ENCODE measurements around the gene COX7B. TPM values are rescaled to one million over a fixed set of nuclear protein-coding genes. Genes with fewer than 3 reads are reported as not detected.
A peak's percentile ranks its signal among the peaks of the same experiment; 100 is the strongest.

Gene COX7B
- total and polyA plus RNA-seq, 10 of the 15 experiments (the other 5 are each of a cell fraction or from before 2014, with no cell fraction given) = 331 to 2,070 (median 987) TPM

DNA sequence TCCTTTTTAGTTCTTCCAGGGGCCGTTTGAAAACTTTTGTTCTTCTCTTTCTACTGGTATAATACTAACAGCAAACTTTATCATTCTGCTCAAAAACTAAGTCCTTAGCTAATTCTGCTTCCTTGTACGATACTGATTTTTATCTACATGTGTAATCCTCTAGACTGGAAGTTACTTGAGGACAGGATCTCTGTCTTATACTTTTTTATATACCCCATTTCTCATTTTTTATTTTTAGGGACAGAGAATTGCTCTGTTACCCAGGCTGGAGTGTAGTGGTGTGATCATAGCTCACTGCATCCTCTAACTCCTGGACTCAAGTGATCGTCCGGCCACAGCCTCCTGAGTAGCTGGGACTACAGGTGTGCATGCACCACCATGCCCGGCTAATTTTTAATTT lies 2.2 kb downstream of the COX7B start:
- ATAC-seq = no peak
- H3K4me2 ChIP-seq (ENCODE audit: control insufficient read depth, insufficient read depth) = peak overlapping the region; percentile 33; the same call in 1 of the 2 replicates
- POLR2A ChIA-PET = interaction anchor here (1.0 to 1.7 kb wide), 4 partner anchors 9 to 172 kb away, joined by 3 to 4 read pairs (median 3); partner anchors contain the start of gene ATP7A
- 66% methylated on average over 5 of the region's 5 CpGs for WGBS (ENCODE audit: insufficient coverage, insufficient replicate concordance, low lambda C conversion rate, missing lambda C conversion rate)
- CTCF ChIA-PET = interaction anchor here (3.2 to 3.8 kb wide), 3 partner anchors 8 to 123 kb away, joined by 21 to 30 read pairs (median 24); partner anchors contain the start of gene ATP7A
- no peak overlapping the region for H2AFZ ChIP-seq (ENCODE audit: control insufficient read depth, low read depth, low read length)
- no peaks in the 10 kb centered on the region; the same call in 2 of the 3 replicates for H3K9me3 ChIP-seq (replicated peaks; ENCODE audit: control insufficient read depth, insufficient read depth, low read length)
- SMC1A ChIA-PET (ENCODE audit: uncharacterized antibody, unreplicated experiment) = interaction anchor here (1.1 to 1.7 kb wide), 2 partner anchors 12 to 128 kb away, joined by 3 to 6 read pairs; no protein-coding TSS in a partner anchor
- RAD21 ChIA-PET (ENCODE audit: unreplicated experiment) = interaction anchor here (1.0 to 2.9 kb wide), 3 partner anchors 8 to 128 kb away, joined by 6 to 31 read pairs (median 11); partner anchors contain the start of gene ATP7A
- H3K4me3 ChIP-seq = peak overlapping the region; percentile 44; the same call in 1 of the 2 replicates
- in situ Hi-C loops (cut with MboI) = loop anchor here (10.0 kb wide), 1 partner anchor 123 kb away; no protein-coding TSS in a partner anchor
- H3K79me2 ChIP-seq (ENCODE audit: control insufficient read depth, insufficient read depth, low read length) = peaks cover 34% of the 10 kb centered on the region
- no peak overlapping the region for H3K9ac ChIP-seq (ENCODE audit: control insufficient read depth, insufficient read depth, low read length)
- H3K4me1 ChIP-seq (ENCODE audit: control insufficient read depth, insufficient read depth, low read length) = no peaks in the 10 kb centered on the region
- no peak for FAIRE-seq
- DNase-seq (ENCODE audit: low read depth, low spot score) = no peak
- no peak overlapping the region for H3K27ac ChIP-seq (ENCODE audit: control insufficient read depth, insufficient read depth)
- no peaks in the 10 kb centered on the region; a peak in 1 of 4 replicates for H3K36me3 ChIP-seq (ENCODE audit: control insufficient read depth in 2 of 2, insufficient read depth in 2 of 2, low read length in 1 of 2)
- BruUV-seq (replicated peaks) = no TSS peak
- intact Hi-C loops (cut with micrococcal nuclease; ENCODE audit: unreplicated experiment) = no loop called here
- no peaks in the 10 kb centered on the region for H3K27me3 ChIP-seq (replicated peaks in 1 of 2; ENCODE audit: control insufficient read depth in 2 of 2, insufficient read depth in 2 of 2, low read length in 1 of 2)
- H4K20me1 ChIP-seq (ENCODE audit: control insufficient read depth, insufficient read depth) = no peaks in the 10 kb centered on the region
- TF ChIP-seq, protein P1, sequence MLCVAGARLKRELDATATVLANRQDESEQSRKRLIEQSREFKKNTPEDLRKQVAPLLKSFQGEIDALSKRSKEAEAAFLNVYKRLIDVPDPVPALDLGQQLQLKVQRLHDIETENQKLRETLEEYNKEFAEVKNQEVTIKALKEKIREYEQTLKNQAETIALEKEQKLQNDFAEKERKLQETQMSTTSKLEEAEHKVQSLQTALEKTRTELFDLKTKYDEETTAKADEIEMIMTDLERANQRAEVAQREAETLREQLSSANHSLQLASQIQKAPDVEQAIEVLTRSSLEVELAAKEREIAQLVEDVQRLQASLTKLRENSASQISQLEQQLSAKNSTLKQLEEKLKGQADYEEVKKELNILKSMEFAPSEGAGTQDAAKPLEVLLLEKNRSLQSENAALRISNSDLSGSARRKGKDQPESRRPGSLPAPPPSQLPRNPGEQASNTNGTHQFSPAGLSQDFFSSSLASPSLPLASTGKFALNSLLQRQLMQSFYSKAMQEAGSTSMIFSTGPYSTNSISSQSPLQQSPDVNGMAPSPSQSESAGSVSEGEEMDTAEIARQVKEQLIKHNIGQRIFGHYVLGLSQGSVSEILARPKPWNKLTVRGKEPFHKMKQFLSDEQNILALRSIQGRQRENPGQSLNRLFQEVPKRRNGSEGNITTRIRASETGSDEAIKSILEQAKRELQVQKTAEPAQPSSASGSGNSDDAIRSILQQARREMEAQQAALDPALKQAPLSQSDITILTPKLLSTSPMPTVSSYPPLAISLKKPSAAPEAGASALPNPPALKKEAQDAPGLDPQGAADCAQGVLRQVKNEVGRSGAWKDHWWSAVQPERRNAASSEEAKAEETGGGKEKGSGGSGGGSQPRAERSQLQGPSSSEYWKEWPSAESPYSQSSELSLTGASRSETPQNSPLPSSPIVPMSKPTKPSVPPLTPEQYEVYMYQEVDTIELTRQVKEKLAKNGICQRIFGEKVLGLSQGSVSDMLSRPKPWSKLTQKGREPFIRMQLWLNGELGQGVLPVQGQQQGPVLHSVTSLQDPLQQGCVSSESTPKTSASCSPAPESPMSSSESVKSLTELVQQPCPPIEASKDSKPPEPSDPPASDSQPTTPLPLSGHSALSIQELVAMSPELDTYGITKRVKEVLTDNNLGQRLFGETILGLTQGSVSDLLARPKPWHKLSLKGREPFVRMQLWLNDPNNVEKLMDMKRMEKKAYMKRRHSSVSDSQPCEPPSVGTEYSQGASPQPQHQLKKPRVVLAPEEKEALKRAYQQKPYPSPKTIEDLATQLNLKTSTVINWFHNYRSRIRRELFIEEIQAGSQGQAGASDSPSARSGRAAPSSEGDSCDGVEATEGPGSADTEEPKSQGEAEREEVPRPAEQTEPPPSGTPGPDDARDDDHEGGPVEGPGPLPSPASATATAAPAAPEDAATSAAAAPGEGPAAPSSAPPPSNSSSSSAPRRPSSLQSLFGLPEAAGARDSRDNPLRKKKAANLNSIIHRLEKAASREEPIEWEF (IDR thresholded peaks at IDR 0.05; ENCODE audit: insufficient replicate concordance, low read depth, low read length) = no peak
- TF ChIP-seq EGR1 (IDR thresholded peaks at IDR 0.05; ENCODE audit: borderline replicate concordance in 1 of 2, low read depth in 2 of 2, low read length in 2 of 2) (no peak), CBX3 (IDR thresholded peaks at IDR 0.05; ENCODE audit: borderline replicate concordance, low read depth) (no peak), TAF1 (IDR thresholded peaks at IDR 0.05; ENCODE audit: borderline replicate concordance, low read depth, low read length) (no peak), CEBPB (IDR thresholded peaks at IDR 0.05; ENCODE audit: borderline replicate concordance in 1 of 2, low read depth in 2 of 2, low read length in 2 of 2) (no peak), JUNB (IDR thresholded peaks at IDR 0.05) (no peak), NR2C1 (IDR thresholded peaks at IDR 0.05) (no peak), BACH1 (IDR thresholded peaks at IDR 0.05; ENCODE audit: borderline replicate concordance) (no peak)
- TF ChIP-seq, protein P2, sequence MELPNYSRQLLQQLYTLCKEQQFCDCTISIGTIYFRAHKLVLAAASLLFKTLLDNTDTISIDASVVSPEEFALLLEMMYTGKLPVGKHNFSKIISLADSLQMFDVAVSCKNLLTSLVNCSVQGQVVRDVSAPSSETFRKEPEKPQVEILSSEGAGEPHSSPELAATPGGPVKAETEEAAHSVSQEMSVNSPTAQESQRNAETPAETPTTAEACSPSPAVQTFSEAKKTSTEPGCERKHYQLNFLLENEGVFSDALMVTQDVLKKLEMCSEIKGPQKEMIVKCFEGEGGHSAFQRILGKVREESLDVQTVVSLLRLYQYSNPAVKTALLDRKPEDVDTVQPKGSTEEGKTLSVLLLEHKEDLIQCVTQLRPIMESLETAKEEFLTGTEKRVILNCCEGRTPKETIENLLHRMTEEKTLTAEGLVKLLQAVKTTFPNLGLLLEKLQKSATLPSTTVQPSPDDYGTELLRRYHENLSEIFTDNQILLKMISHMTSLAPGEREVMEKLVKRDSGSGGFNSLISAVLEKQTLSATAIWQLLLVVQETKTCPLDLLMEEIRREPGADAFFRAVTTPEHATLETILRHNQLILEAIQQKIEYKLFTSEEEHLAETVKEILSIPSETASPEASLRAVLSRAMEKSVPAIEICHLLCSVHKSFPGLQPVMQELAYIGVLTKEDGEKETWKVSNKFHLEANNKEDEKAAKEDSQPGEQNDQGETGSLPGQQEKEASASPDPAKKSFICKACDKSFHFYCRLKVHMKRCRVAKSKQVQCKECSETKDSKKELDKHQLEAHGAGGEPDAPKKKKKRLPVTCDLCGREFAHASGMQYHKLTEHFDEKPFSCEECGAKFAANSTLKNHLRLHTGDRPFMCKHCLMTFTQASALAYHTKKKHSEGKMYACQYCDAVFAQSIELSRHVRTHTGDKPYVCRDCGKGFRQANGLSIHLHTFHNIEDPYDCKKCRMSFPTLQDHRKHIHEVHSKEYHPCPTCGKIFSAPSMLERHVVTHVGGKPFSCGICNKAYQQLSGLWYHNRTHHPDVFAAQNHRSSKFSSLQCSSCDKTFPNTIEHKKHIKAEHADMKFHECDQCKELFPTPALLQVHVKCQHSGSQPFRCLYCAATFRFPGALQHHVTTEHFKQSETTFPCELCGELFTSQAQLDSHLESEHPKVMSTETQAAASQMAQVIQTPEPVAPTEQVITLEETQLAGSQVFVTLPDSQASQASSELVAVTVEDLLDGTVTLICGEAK (IDR thresholded peaks at IDR 0.05; ENCODE audit: borderline replicate concordance) = no peak
- TF ChIP-seq, protein P3, sequence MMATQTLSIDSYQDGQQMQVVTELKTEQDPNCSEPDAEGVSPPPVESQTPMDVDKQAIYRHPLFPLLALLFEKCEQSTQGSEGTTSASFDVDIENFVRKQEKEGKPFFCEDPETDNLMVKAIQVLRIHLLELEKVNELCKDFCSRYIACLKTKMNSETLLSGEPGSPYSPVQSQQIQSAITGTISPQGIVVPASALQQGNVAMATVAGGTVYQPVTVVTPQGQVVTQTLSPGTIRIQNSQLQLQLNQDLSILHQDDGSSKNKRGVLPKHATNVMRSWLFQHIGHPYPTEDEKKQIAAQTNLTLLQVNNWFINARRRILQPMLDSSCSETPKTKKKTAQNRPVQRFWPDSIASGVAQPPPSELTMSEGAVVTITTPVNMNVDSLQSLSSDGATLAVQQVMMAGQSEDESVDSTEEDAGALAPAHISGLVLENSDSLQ (IDR thresholded peaks at IDR 0.05) = no peak
- TF ChIP-seq, protein P4, sequence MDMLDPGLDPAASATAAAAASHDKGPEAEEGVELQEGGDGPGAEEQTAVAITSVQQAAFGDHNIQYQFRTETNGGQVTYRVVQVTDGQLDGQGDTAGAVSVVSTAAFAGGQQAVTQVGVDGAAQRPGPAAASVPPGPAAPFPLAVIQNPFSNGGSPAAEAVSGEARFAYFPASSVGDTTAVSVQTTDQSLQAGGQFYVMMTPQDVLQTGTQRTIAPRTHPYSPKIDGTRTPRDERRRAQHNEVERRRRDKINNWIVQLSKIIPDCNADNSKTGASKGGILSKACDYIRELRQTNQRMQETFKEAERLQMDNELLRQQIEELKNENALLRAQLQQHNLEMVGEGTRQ (IDR thresholded peaks at IDR 0.05; ENCODE audit: borderline replicate concordance, low read depth, low read length) = no peak

Measured in GM12878 (cell line).